MM.1S (cell line): ENCODE results near the gene GATC.

Experiments
- EZH2 ChIP-seq: fragments of 300-600 bp; sonication (generic); optimal IDR thresholded peaks from 2 replicates; pipeline ENCODE3; 2017; ENCODE audit warnings: low read depth, mild to moderate bottlenecking, antibody characterized with exemption, low read length, mixed read lengths
- TF ChIP-seq, protein P1 (sequence below): fragments of 300-600 bp; sonication (generic); IDR thresholded peaks from 2 replicates; pipeline ENCODE4 v1.5.1; 2016; ENCODE audit warnings: antibody characterized with exemption, low read length, mixed read lengths

DNA sequence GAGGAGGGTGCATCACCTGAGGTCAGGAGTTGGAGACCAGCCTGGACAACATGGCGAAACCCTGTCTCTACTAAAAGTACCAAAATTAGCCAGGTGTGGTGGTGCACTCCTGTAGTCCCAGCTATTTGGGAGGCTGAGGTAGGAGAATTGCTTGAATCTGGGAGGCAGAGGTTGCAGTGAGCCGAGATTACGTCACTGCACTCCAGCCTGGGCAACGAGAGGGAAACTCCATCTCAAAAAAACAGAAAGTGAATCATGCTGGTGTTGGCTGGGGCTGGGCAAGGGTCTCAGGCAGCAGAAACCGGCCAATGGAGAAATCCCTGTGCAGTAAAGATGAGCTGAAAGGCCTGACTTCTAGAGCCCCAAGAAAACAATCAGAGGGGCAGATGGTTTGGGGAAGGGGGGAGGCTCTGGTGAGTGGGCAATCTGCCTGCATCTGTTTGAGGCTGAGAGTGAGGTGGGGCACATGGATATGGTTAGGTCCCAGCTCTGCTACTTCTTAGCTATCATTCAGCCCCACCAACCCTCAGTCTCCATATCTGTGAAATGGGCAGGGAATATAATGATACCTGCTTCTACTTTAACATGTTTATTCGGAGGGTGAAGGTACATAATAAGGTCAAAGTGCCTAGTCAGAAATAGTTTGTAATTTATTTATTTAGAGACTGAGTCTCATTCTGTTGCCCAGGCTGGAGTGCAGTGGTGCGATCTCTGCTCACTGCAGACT lies 29.6 kb upstream of the GATC start:
- TF ChIP-seq, protein P1, sequence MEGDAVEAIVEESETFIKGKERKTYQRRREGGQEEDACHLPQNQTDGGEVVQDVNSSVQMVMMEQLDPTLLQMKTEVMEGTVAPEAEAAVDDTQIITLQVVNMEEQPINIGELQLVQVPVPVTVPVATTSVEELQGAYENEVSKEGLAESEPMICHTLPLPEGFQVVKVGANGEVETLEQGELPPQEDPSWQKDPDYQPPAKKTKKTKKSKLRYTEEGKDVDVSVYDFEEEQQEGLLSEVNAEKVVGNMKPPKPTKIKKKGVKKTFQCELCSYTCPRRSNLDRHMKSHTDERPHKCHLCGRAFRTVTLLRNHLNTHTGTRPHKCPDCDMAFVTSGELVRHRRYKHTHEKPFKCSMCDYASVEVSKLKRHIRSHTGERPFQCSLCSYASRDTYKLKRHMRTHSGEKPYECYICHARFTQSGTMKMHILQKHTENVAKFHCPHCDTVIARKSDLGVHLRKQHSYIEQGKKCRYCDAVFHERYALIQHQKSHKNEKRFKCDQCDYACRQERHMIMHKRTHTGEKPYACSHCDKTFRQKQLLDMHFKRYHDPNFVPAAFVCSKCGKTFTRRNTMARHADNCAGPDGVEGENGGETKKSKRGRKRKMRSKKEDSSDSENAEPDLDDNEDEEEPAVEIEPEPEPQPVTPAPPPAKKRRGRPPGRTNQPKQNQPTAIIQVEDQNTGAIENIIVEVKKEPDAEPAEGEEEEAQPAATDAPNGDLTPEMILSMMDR = no peak
- no peak for TF ChIP-seq EZH2
